ENCODE data around the gene ELAVL1. TPM values are rescaled to one million over a fixed set of nuclear protein-coding genes. Genes with fewer than 3 reads are reported as not detected.
A peak's percentile ranks its signal among the peaks of the same experiment; 100 is the strongest.

The ELAVL1 gene
- total and polyA plus RNA-seq, 3 donors from 2014 or later: 75.7 to 128 (median 84.8) TPM

GRCh38 chr19:8022275-8022674, 16.8 kb upstream of the ELAVL1 start:
- Histone ChIP-seq H3K9me3 (no peaks in the 10 kb centered on the region), H3K27ac (no peak overlapping the region), H3K4me3 (no peak overlapping the region), H3K4me1 (no peaks in the 10 kb centered on the region), H3K36me3 (ENCODE audit: low read depth, missing control alignments) (no peaks in the 10 kb centered on the region), H3K27me3 (no peaks in the 10 kb centered on the region)
- DNase-seq: no peak
- 88 to 90% methylated on average over 13 of the region's 13 CpGs for WGBS, 2 donors
- intact Hi-C loops (cut with DNase I; ENCODE audit: low total_unique reads): no loop called here
- no peak for TF ChIP-seq POLR2A (IDR thresholded peaks at IDR 0.05)
- no peak for TF ChIP-seq CTCF (IDR thresholded peaks at IDR 0.05)

- intact Hi-C loops (cut with DNase I; ENCODE audit: low total_unique reads): no loop called here
- H3K4me3 ChIP-seq: no peak overlapping the region
- 95 to 96% methylated on average over 8 of the region's 8 CpGs for WGBS, 2 donors
These were observed 15.9 kb upstream of the ELAVL1 start for GRCh38 chr19:8021374-8021773.

GRCh38 chr19:8020681-8021080, 15.2 kb upstream of the ELAVL1 start:
- H3K9me3 ChIP-seq: no peaks in the 10 kb centered on the region
- no peak for DNase-seq
- no peaks in the 10 kb centered on the region for H3K4me1 ChIP-seq
- WGBS, 2 donors: 82 to 87% methylated on average over 9 of the region's 9 CpGs
- H3K27ac ChIP-seq: no peak overlapping the region
- intact Hi-C loops (cut with DNase I; ENCODE audit: low total_unique reads): no loop called here
- H3K27me3 ChIP-seq: no peaks in the 10 kb centered on the region
- no peaks in the 10 kb centered on the region for H3K36me3 ChIP-seq (ENCODE audit: low read depth, missing control alignments)
- TF ChIP-seq POLR2A (IDR thresholded peaks at IDR 0.05): no peak
- TF ChIP-seq CTCF (IDR thresholded peaks at IDR 0.05): no peak
- no peak overlapping the region for H3K4me3 ChIP-seq

More at GRCh38 chr19:8021374-8021773, 15.9 kb upstream of the ELAVL1 start:
- H3K27me3 ChIP-seq: no peaks in the 10 kb centered on the region
- no peak for DNase-seq
- TF ChIP-seq CTCF (IDR thresholded peaks at IDR 0.05): no peak
- no peaks in the 10 kb centered on the region for H3K9me3 ChIP-seq
- H3K4me1 ChIP-seq: no peaks in the 10 kb centered on the region
- H3K27ac ChIP-seq: no peak overlapping the region
- no peaks in the 10 kb centered on the region for H3K36me3 ChIP-seq (ENCODE audit: low read depth, missing control alignments)

GRCh38 chr19:8017808-8018207, 12.4 kb upstream of the ELAVL1 start:
- DNase-seq: no peak
- TF ChIP-seq POLR2A (IDR thresholded peaks at IDR 0.05) (no peak), CTCF (IDR thresholded peaks at IDR 0.05) (no peak)
- intact Hi-C loops (cut with DNase I; ENCODE audit: low total_unique reads): no loop called here
- H3K27me3 ChIP-seq: no peaks in the 10 kb centered on the region
- no peaks in the 10 kb centered on the region for H3K4me1 ChIP-seq
- H3K9me3 ChIP-seq: no peaks in the 10 kb centered on the region
- no peak overlapping the region for H3K4me3 ChIP-seq
- 79 to 90% methylated on average over 14 of the region's 14 CpGs for WGBS, 2 donors
- no peaks in the 10 kb centered on the region for H3K36me3 ChIP-seq (ENCODE audit: low read depth, missing control alignments)
- H3K27ac ChIP-seq: no peak overlapping the region

- Histone ChIP-seq H3K4me3 (peak overlapping the region; percentile 68 to 77), H3K4me1 (peaks cover 38% of the 10 kb centered on the region)
- intact Hi-C loops (cut with DNase I; ENCODE audit: low total_unique reads): no loop called here
These were observed 523 bp downstream of the ELAVL1 start for GRCh38 chr19:8004723-8005513.

More at GRCh38 chr19:8004723-8005513, 523 bp downstream of the ELAVL1 start:
- Histone ChIP-seq H3K27ac (peak overlapping the region in 1 of 2 donors; percentile 80), H3K36me3 (ENCODE audit: low read depth, missing control alignments) (no peaks in the 10 kb centered on the region), H3K9me3 (no peaks in the 10 kb centered on the region), H3K27me3 (no peaks in the 10 kb centered on the region)
- peak; percentile 34 for DNase-seq
- no peak for TF ChIP-seq POLR2A (IDR thresholded peaks at IDR 0.05)
- no peak for TF ChIP-seq CTCF (IDR thresholded peaks at IDR 0.05)
- 0% methylated on average over 22 to 26 of the region's 74 CpGs for WGBS, 2 donors

All from testis (tissue), 3 donors.